ENCODE measurements around the gene LEFTY1. TPM values are rescaled to one million over a fixed set of nuclear protein-coding genes. Genes with fewer than 3 reads are reported as not detected.

LEFTY1 gene
- total and polyA plus RNA-seq, 10 donors = 0.06 to 0.95 (median 0.34) TPM; not detected in 3

DNA sequence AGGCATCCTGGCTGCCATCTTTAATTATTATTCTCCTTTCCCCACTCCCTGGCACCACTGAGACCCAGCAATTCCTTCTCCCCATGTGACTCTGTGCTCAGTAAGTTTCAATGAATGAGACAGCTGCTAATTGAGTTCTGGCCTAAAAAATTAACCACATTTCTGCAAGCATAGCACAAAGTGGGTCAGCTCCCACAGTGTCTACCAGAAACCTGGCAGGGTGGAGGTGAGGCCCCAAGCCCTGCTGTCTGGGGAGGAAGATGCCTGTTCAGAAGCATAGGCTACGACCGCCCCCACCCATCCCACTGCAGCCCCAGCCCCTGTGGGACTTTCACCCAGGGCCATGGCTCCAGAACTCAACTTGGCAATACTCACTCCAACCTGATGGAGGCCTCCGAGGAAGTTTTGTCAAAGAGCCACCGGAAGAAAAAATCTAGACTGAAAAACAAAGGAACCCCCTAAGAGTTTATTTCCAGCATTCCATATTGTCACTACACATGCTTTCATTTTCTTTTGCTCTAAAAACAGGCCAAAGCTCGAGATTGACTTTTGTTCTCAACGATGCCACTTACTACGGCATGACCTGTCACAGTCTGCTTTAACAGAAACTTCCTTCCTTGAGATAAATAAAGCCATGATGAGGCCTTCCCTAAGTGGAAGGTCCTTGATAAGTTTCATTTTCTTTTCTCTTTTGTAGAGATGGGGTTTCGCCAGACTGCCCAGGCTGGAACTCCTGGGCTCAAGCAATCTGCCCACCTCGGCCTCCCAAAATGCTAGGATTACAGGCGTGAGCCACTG lies 33.2 kb downstream of the LEFTY1 start:
- Histone ChIP-seq H3K9me3 (no peaks in the 10 kb centered on the region), H3K4me3 (no peak overlapping the region), H3K36me3 (peaks cover 3 to 100% (median 63%) of the 10 kb centered on the region in 6 donors), H3K27me3 (replicated peaks in 1 of 7) (no peaks in the 10 kb centered on the region), H3K4me1 (peaks cover 8 to 55% (median 19%) of the 10 kb centered on the region in 6 donors), H3K27ac (peak overlapping the region; percentile 36 to 77 (median 62))
- DNase-seq = no peak
- TF ChIP-seq, protein P1, sequence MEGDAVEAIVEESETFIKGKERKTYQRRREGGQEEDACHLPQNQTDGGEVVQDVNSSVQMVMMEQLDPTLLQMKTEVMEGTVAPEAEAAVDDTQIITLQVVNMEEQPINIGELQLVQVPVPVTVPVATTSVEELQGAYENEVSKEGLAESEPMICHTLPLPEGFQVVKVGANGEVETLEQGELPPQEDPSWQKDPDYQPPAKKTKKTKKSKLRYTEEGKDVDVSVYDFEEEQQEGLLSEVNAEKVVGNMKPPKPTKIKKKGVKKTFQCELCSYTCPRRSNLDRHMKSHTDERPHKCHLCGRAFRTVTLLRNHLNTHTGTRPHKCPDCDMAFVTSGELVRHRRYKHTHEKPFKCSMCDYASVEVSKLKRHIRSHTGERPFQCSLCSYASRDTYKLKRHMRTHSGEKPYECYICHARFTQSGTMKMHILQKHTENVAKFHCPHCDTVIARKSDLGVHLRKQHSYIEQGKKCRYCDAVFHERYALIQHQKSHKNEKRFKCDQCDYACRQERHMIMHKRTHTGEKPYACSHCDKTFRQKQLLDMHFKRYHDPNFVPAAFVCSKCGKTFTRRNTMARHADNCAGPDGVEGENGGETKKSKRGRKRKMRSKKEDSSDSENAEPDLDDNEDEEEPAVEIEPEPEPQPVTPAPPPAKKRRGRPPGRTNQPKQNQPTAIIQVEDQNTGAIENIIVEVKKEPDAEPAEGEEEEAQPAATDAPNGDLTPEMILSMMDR (IDR thresholded peaks at IDR 0.05 in 8 of 11, conservative IDR thresholded peaks at IDR 0.05 in 3 of 11) = peak in 2 of 11 experiments; percentile 13 to 27
- TF ChIP-seq POLR2A (IDR thresholded peaks at IDR 0.05) = no peak
- 43 to 61% (median 58%) methylated on average over 10 of the region's 10 CpGs for WGBS, 5 donors
- intact Hi-C loops (cut with DNase I; ENCODE audit: low total_unique reads) = no loop called here

DNA sequence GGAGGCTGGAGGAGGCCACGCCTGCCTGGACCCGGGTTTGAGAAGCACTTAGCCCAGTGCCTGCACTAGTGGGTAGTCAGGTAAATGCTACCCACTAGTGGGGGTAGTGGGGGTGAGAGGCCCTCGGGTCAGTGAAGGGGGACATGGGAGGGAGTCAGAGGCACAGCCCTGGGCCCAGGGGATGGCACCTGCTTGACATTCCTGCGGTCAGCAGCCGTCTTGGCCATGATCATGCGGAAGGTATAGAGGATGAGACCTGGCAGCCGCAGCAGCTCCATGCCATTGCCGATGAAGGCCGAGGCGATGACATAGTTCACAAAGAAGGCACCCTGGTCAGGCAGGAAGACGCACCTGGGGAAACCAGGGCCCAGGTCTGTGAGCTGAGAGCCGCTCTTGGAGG lies 35.5 kb downstream of the LEFTY1 start:
- WGBS, 5 donors = 92 to 98% (median 96%) methylated on average over 12 of the region's 12 CpGs

DNA sequence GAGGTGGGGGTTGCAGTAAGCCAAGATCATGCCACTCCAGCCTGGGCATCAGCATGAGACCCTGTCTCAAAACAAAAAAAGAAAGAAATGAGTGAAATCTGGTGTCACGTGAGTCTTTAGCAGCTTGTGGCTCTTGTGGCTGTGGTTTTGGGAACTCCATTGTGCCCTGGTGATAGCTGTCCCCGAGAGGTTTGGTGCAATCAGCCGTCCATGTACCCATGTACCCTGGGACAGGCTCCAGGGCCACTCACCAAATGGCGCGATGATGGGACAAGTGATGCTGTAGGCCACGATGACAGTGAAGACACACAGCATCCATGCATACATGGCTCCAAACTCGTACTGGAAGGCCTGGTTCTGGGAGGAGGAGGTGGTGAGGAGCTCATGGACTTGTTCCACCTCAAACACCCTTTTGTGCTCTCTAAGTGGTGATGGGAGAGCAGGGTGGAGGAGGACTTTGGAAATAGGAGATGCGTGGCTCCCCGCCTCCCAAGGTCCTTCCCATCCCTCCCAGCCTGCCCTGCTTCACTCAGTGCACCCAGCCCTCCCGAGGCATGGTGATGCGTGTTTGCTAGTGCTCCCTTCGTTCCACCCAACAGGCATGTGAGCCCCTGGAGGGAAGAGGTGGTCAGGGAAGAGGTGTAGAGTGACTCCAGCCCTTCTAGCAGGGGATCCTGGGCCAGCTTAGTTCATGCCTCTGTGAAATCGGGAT lies 36.4 kb downstream of the LEFTY1 start:
- H3K36me3 ChIP-seq = peaks cover 3 to 100% (median 44%) of the 10 kb centered on the region in 6 donors
- peak overlapping the region in 4 of 8 donors; percentile 15 to 90 (median 45) for H3K27ac ChIP-seq
- 82 to 91% (median 84%) methylated on average over 13 of the region's 13 CpGs for WGBS, 5 donors

More for the DNA sequence above, 35.5 kb downstream of the LEFTY1 start:
- no peak for DNase-seq
- no peaks in the 10 kb centered on the region for H3K9me3 ChIP-seq
- peaks cover 21 to 75% (median 39%) of the 10 kb centered on the region in 6 donors for H3K4me1 ChIP-seq
- intact Hi-C loops (cut with DNase I; ENCODE audit: low total_unique reads) = no loop called here
- no peak for TF ChIP-seq POLR2A (IDR thresholded peaks at IDR 0.05)
- TF ChIP-seq, protein P1 (IDR thresholded peaks at IDR 0.05 in 8 of 11, conservative IDR thresholded peaks at IDR 0.05 in 3 of 11) = no peak
- TF ChIP-seq POLR2AphosphoS5 (IDR thresholded peaks at IDR 0.05) = peak in 1 of 3 donors; percentile 37
- H3K27me3 ChIP-seq (replicated peaks in 1 of 7) = no peaks in the 10 kb centered on the region
- H3K4me3 ChIP-seq = no peak overlapping the region
- H3K36me3 ChIP-seq = peaks cover 3 to 100% (median 48%) of the 10 kb centered on the region in 6 donors
- H3K27ac ChIP-seq = no peak overlapping the region

More for the DNA sequence above, 36.4 kb downstream of the LEFTY1 start:
- no peaks in the 10 kb centered on the region for H3K27me3 ChIP-seq (replicated peaks in 1 of 7)
- no peak for DNase-seq
- H3K4me3 ChIP-seq = no peak overlapping the region
- peaks cover 26 to 84% (median 48%) of the 10 kb centered on the region in 6 donors for H3K4me1 ChIP-seq
- H3K9me3 ChIP-seq = no peaks in the 10 kb centered on the region
- TF ChIP-seq POLR2A (IDR thresholded peaks at IDR 0.05) = no peak
- peak in 1 of 3 donors; percentile 14 for TF ChIP-seq POLR2AphosphoS5 (IDR thresholded peaks at IDR 0.05)
- TF ChIP-seq, protein P1 (IDR thresholded peaks at IDR 0.05 in 8 of 11, conservative IDR thresholded peaks at IDR 0.05 in 3 of 11) = no peak
- intact Hi-C loops (cut with DNase I; ENCODE audit: low total_unique reads) = no loop called here
